GM19035 (cell line): Measurements from ENCODE around the gene ALAS2.
A peak's percentile ranks its signal among the peaks of the same experiment; 100 is the strongest.
"Not testable (repeated sequence)": the region's sequence is repeated elsewhere in the genome, so short reads cannot be mapped to it uniquely, and the experiment has no call there.

ENCODE experiments used
- ATAC-seq: cut with Tn5 transposase; IDR thresholded peaks from one replicate; pipeline ENCODE4 v1.9.1; 2021; ENCODE audit not compliant: unreplicated experiment

ALAS2 gene

DNA sequence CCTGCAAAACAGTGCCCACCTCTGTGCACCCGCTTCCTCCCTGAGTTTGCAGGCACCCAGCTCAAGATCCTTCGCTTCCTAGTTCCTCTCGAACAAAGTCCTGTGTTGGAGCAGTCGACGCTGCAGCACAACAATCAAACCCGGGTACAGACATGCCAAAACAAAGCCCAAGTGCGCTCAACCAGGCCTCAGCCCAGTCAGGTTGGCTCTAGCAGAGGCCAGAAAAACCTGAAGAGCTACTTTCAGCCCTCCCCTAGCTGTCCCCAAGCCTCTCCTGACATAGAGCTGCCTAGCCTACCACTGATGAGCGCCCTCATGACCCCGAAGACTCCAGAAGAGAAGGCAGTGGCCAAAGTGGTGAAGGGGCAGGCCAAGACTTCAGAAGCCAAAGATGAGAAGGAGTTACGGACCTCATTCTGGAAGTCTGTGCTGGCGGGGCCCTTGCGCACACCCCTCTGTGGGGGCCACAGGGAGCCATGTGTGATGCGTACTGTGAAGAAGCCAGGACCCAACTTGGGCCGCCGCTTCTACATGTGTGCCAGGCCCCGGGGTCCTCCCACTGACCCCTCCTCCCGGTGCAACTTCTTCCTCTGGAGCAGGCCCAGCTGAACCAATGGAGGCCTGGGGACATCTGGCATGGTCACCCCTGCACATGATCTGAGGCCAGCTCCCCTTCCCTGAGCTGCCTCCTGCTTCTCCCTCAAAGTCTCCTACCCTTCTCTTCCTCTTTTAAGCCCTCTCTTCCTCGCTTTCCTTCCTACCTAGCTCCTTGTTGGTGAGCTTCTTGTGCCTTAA is 23.8 kb downstream of the ALAS2 start:
- ATAC-seq = no peak

DNA sequence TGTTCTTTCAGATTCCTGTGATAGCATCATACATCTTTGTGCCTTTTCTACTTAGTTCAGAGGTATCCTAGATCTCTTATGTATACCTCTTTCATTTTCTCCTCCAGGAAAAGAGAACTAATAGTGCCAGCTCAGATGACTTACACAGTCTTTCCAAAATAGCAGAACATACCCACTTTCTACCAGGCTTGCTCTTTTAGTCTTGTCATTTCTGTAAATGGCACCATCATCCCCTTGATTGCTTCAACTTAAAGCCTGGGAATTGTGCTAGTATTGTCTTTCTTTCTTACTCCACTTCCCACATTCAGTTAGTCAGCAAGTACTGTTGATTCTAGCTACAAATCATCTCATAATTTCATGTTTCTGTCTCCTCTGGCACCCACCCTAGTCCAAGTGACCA is 25.5 kb downstream of the ALAS2 start:
- no peak for ATAC-seq

DNA sequence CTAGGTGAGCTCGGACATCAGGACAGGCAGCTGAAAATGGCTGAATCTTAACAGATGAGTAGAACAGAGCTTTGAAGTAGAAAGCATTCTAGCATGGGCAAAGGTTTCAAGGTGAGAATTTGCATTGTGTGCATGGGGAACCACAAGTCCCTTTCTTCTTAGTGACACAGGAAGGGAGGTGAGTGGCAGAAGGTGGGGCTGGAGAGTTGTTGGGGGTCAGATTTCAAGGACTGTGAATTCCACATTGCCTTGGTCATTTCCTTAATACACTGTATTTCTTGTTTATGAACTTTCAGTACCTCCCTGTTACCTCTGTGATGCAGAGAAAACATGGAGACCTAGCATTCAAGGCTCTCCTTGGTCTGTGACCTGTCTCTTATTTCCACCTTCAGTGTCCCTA is 26.5 kb downstream of the ALAS2 start:
- no peak for ATAC-seq

DNA sequence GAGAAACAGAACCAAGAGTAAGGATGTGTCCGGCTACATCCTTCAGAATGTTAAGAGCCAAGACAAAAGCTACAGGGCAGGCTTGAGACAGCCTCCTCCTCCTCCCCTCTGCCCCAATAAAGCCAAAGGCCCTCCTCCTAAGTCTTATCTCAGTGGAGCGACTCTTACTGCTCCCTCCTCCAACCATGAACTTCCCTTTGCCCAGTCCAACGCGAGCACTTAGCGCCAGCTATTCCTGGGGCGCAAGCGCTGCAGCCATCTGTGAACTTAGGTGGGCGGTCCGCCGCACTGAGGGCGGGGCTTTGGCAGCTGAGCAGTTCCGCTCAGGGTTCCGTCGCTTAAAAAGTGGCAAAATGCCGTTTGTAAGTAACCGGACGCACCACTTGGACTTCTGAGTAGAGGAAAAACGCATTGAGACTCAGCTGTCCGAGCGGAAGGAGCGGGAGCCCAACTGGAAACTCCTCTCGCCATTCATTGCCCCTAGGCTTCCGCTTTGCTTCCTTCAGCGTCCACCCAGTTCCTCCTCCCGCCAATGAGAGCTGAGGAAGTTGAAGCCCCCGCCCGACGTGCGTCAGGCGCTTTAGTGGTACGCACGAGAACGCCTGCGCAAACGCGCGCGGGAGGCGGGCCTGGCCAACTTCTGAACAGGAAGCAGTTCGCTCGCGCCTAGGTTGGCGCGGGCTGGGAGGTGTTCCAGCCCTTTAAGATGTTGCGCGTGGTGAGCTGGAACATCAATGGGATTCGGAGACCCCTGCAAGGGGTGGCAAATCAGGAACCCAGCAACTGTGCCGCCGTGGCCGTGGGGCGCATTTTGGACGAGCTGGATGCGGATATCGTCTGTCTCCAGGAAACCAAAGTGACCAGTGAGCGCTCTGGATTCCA is 30.8 kb downstream of the ALAS2 start, which contains the start of gene APEX2:
TSS of gene APEX2 (plus strand) at position 647 of the 882 bp plus-strand sequence. CDS start at position 707, 60 bp downstream.
- ATAC-seq = peak; percentile 93

DNA sequence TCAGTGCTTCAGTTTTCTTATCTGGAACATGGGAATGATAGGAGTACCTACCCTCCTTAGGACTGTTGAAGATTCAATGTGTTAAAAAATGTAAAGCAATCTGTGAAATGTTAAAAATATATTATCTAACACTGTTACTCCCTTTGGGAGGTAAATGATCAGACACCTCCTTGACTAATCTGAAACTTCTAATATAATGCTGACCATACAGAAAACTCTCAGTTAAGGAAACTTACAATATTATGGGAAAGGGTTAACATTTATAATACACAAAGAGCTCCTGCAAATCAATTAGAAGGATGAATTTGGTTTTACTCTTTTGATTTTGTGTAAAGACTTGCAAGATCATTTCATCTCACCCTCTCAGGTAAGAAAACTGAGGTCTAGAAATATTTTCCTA is 35.2 kb downstream of the ALAS2 start:
- ATAC-seq = no peak

DNA sequence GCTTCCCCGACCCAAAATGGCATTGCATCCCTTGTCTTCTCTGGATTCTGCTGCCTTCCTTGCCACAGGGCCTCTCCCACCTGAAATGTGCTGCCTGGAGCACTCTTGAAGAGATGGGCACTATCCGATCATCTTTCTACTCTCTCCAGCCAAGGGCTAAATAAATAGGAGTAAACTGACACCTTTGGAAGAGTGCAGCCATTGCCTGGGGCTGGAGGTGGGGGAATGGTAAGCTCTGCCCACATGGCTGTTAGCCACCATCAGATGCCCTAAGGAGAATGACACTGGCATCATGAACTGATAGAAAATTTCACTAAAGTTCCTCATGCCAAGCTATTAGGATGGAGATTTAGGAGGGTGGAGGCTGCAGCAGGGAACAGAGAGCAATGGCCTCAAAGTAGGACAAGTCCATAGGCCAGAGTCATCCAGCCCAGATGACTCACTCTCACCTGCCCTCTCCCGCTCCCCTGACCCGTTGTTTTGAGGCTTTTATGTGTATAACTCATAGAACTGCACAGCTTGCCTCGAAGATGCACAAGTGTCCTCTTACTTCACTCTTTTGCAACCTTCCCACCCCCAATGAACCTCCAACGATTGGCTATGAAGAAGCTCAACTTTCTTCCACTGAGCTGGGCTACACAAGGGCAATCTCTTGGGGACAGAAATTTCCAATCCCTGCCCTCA is 36.0 kb downstream of the ALAS2 start:
- ATAC-seq = no peak

DNA sequence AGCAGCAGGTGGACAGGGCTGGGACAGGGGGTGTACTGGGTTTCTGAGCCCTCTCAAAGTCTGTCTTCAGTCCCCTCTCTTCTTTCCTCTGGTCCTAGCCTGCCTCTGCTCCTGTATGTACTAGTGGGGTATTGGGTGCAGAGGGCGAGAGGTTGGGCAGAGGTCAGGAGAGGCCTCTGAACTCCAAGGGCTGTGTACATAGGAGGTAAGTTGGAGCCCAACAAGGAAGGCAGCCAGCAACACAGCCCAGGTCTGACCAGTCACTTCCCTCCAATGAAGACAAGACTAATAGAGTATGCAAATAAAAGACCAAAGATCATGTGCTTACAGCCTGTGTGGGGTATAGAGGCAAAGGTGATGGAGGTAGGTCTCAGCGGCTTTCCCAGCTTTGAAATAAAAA is 36.7 kb downstream of the ALAS2 start, which contains the start of gene PFKFB1:
TSS of gene PFKFB1 (minus strand) at position 90 of the 400 bp plus-strand sequence. CDS start 181 bp downstream, outside the sequence.
- no peak for ATAC-seq

DNA sequence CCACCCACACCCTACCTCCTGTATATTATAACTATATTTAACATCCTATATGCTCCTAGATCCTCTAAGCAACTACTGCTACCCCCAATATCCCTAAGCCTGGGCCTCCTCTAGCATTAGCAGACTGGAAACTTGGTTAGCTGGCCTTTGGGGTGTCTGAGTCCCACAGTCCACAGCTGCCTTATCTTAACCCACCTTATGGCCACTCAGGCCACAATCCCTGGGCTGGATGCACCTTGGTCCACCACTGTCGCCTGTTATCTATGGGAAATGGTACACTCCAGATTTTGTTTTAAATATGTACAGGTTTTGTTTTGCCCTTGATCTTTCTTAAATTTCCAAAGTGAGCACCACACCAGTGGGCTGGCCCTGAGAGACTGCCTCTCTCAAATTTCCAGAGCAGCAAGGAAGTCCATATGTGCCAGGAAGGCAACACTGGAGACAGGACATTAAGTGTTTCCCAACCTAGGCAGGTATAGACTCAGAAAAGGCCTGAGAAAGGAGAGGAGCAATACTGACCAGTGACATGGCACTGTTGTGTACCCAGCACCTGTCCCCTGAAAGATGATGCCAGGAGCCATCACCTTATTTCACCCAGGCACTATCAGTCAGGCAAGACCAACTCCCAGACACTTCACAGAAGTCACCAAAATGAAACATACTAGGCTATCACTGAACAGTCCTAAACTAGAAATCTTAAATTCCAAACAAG is 37.7 kb downstream of the ALAS2 start:
- ATAC-seq = no peak

DNA sequence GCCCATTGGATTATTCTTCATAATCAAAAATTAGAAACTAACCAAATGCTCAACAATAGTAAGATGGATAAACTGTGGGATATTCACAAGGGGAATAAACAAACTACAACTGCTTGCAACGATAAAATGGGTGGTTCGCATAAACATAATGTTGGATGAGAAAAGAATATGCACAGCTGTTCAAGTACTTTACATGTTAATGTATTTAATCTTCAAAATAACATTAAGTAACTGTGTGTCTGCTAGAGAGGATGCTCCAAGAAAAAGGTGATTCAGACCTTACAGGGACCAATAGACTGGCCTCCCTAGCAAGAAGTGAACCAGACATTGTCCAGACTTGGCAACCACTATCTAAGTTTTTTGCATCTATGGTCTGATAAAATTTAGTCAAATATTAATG is 39.1 kb downstream of the ALAS2 start:
- ATAC-seq = no peak

DNA sequence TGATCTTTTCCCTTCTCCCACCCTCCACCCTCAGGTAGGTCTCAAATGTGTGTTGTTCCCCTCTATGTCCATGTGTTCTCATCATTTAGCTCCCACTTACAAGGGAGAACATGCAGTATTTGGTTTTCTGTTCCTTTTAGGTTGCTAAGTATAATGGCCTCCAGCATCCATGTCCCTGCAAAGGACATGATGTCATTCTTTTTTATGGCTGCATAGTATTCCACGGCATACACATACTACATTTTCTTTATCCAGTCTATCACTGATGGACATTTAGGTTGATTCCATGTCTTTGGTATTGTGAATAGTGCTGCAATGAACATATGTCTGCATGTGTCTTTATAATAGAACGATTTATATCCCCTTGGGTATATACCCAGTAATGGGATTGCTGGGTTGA is 47.5 kb downstream of the ALAS2 start:
- not testable (repeated sequence) for ATAC-seq

DNA sequence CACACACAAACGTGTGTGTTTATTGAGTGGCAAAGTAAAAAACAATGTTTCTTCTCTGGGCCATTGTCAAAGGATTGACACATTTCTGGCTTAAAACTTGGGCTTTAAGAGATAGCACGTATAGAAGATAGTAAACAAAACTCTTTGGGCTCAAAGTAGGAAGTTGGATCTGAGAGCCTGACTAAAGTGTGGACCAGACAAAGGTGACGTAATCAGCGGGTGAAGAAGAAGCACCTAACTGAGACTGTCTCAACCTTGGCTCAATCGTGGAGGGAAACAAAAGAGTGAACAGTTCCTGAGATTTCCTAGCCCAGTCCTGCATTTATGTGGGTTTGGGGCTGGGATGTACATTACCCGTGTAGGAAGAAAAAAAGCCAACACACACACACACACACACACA is 50.4 kb downstream of the ALAS2 start:
- ATAC-seq = no peak

DNA sequence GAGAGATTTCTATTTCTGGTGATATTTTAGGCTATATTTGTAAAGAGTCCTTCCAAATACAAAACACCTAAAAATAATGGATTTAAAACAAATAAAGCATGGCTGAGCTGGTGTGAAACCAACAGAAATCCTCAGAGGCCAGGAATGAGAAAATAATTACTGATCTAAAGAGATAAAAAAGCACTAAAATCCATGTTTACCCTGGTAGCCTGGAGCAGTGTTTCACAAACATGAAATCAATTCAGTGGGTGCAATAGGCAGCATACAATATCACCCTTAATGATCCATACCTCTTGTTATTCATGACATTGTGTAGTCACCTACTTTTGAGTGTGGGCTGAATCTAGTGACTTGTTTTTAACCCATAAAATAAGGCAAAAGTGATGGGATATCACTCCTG is 51.3 kb downstream of the ALAS2 start:
- ATAC-seq = no peak

DNA sequence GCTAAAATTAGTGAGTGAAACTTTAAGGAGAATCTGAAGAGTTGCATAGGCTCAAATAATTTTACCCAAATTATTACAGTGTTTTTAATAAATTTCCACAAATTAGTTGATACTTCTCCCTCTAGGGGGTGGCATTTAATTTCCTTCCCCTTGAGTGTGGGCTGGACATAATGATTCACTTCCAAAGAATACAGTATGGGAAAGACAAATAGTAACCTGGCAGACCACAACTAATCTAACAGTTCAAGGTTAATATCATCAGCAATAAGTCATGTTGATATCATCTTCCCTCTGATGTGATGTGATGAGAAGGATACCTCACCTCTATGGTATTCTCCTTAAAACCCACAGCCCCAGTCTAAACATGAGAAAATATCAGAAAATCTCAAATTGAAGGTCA is 52.3 kb downstream of the ALAS2 start:
- ATAC-seq = no peak

DNA sequence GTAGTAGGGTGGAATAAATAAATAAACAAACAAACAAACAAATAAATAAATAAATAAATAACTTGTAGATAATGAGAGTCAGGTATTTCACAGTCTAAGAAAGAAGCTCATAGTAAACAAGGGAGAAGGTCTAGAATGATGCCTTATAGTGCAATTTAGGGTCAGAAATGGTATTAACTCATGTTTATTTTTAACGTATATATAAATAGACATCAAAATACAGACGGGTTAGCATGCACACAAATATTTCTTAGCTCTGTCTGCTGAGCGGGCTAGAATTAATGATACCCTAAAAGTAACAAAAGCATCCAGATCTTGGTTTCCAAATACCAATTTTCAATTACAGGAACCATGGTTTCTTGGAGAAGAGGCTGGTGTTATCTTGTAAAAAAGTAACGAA is 53.4 kb downstream of the ALAS2 start:
- no peak for ATAC-seq

DNA sequence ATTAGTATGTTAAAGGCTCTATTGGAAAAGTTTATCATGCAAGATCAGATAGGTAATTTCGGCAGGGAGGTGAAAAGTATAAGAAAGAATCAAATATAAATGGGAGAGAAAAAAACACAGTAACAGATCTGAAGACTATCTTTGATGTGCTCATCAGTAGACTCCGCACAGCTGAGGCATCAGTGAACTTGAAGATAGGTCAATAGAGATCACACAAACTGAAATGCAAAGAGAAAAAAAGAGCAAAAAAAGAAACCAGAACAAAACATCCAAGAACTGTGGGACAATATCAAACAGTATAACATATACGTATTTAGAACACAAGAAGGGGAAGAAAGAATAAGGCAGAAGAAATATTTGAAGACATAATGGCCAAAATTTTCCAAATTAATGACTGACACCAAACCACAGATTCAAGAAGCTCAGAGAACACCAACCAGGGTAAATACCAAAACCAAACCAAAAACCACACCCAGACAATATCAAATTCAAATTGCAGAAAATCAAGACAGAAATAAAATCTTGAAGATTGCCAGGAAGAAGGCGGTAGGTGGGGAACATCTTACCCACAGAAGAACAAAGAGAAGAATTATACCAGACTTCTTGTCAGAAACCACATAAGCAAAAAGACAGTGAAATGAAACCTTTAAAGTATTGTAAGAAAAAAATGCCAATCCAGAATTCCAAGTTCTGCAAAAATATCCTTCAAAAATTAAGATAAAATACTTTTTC is 65.8 kb downstream of the ALAS2 start:
- ATAC-seq = no peak

DNA sequence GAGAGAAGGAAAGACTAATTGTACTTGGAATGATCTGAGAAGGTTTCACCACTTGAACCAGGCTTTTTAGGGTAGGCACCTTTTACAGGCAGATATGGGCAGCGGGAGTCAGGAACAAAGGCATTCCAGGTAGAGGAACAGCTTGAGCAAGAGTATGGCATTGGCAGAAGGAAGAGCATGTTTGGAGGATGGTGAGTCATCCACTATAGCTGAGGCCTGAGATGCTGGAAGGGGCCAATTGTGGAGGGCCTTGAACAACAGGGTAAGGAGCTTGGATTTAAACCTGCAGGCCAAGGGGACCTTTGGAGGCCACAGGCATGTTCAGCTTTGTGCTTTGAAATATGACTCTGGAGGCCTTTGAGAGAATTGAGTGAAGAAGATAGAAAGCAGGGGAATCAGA is 69.0 kb downstream of the ALAS2 start:
- ATAC-seq = no peak
